Astrocyte of the spinal cord (primary cell): Measurements from ENCODE around the gene NDUFC2.
"Not testable (repeated sequence)": the region's sequence is repeated elsewhere in the genome, so short reads cannot be mapped to it uniquely, and the experiment has no call there.

ENCODE experiments used
- DNase-seq: peaks from one replicate; pipeline ENCODE4 v3.0.0; 2011; ENCODE audit warnings: low read depth, low spot score
- H3K4me3 ChIP-seq: 2 replicates; pipeline ENCODE4 v1.5.1; 2011; ENCODE audit warnings: low read depth, mild to moderate bottlenecking, low read length, moderate library complexity
- CTCF ChIP-seq: IDR thresholded peaks from 2 replicates; pipeline ENCODE4 v1.5.1; 2012; ENCODE audit warnings: low read depth, mild to moderate bottlenecking, low read length, inconsistent platforms
- in situ Hi-C: cut with HindIII; loops from 2 replicates; pipeline ENCODE4 v1.10.0; 2017; ENCODE audit warnings: low sequenced_read_pairs

Gene NDUFC2

DNA sequence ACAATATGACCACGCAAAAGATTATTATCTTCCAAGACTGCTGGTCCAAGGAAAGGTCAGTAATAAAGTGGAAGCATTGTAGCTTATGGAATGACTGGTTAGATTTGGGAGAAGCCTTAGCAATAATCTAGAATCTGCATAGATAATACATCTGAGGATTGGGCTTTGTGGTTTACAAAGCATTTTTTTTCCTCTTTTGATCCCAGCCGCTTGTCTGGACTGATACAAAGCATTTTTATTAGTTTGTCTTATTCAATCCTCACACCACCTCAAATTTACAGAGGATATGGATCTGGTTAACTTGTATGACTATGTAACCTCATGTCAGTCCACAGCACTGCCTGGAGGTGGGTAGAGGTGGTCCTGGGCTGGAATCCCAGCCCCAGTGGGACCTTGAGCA lies 17.0 kb downstream of the NDUFC2 start:
- TF ChIP-seq CTCF = no peak
- DNase-seq = no peak
- in situ Hi-C loops = no loop called here
- no peak overlapping the region for H3K4me3 ChIP-seq

- no peak for TF ChIP-seq CTCF
- in situ Hi-C loops = no loop called here
- no peak for DNase-seq
- H3K4me3 ChIP-seq = no peak overlapping the region
These were observed 17.7 kb downstream of the NDUFC2 start for GRCh38 chr11:78061921-78062311.

GRCh38 chr11:78061088-78061920 lies 18.4 kb downstream of the NDUFC2 start:
- in situ Hi-C loops = no loop called here
- H3K4me3 ChIP-seq = no peak overlapping the region
- TF ChIP-seq CTCF = no peak
- DNase-seq = no peak

- in situ Hi-C loops = no loop called here
- DNase-seq = no peak
- no peak overlapping the region for H3K4me3 ChIP-seq
- no peak for TF ChIP-seq CTCF
These were observed 19.1 kb downstream of the NDUFC2 start for GRCh38 chr11:78060533-78060932.

GRCh38 chr11:78059749-78060328 lies 19.8 kb downstream of the NDUFC2 start:
- in situ Hi-C loops = not testable (repeated sequence)

DNA sequence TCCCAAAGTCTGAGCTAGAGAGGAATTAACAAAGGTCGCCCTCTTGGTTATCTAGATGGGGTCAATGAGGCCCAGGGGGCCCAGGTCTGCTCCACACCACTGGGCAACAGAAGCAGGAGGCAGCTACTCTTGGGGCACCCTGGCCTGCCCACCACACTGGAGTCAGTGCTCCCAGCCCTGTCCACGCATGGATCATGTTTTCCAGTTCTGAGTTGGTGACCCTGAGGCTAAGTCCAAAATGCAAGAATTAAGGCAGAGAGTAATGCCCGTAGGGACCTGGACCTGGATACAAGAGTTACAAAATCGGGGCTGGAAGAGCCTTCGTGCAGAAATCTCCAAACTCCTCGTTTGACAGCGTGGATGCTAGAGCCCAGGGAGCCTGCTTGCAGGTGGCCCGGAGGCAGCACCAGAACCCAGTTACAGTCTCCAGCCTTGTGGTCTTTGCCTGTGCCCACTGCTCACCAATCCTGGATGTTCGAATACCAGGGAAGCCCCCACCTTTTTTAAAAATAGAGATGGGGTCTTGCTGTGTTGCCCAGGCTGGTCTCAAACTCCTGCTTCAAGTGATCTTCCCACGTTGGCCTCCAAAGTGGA lies 22.1 kb downstream of the NDUFC2 start:
- in situ Hi-C loops = no loop called here
- no peak for TF ChIP-seq CTCF
- no peak overlapping the region for H3K4me3 ChIP-seq
- no peak for DNase-seq

More at GRCh38 chr11:78059749-78060328, 19.8 kb downstream of the NDUFC2 start:
- H3K4me3 ChIP-seq, DNase-seq: not testable (repeated sequence)

GRCh38 chr11:78056093-78056492 lies 23.6 kb downstream of the NDUFC2 start:
- DNase-seq = no peak
- no peak for TF ChIP-seq CTCF
- no peak overlapping the region for H3K4me3 ChIP-seq
- in situ Hi-C loops = no loop called here
